HT-29 (cell line): ENCODE results near the gene SPRED2. TPM values are rescaled to one million over a fixed set of nuclear protein-coding genes. Genes with fewer than 3 reads are reported as not detected.

Experiments
- DNase-seq: peaks from one replicate; pipeline ENCODE4 v3.0.0-alpha.2; 2015; ENCODE audit warnings: low spot score
- total RNA-seq: library from RNA; depleted of rRNA; stranded (reverse); fragments of >200 nt; shearing (Covaris generic); gene quantifications from 2 replicates; pipeline ENCODE4 v1.2.3, GENCODE V29; 2014

SPRED2 gene
- total RNA-seq, 1 experiment from 2014 or later, result 18.1 TPM

GRCh38 chr2:65366595-65367125 lies 65.7 kb downstream of the SPRED2 start:
- peak; percentile 94 for DNase-seq

- no peak for DNase-seq
These were observed 67.2 kb downstream of the SPRED2 start for GRCh38 chr2:65364986-65365733.

- DNase-seq, result no peak
These were observed 68.3 kb downstream of the SPRED2 start for GRCh38 chr2:65363879-65364666.

- DNase-seq, result no peak
These were observed 70.8 kb downstream of the SPRED2 start for GRCh38 chr2:65361623-65362022.

- no peak for DNase-seq
These were observed 72.0 kb downstream of the SPRED2 start for GRCh38 chr2:65360441-65360840.

- no peak for DNase-seq
These were observed 73.6 kb downstream of the SPRED2 start for GRCh38 chr2:65358678-65359400.

- DNase-seq, result no peak
These were observed 74.5 kb downstream of the SPRED2 start for GRCh38 chr2:65357959-65358294.

GRCh38 chr2:65357095-65357958 lies 75.1 kb downstream of the SPRED2 start:
- DNase-seq, result no peak

- DNase-seq, result no peak
These were observed 77.1 kb downstream of the SPRED2 start for GRCh38 chr2:65355186-65355831.

GRCh38 chr2:65354773-65355172 lies 77.6 kb downstream of the SPRED2 start:
- DNase-seq, result no peak

GRCh38 chr2:65353927-65354326 lies 78.5 kb downstream of the SPRED2 start:
- DNase-seq, result no peak

- DNase-seq, result no peak
These were observed 79.4 kb downstream of the SPRED2 start for GRCh38 chr2:65353046-65353445.

- DNase-seq, result no peak
These were observed 80.3 kb downstream of the SPRED2 start for GRCh38 chr2:65351948-65352595.

- no peak for DNase-seq
These were observed 81.0 kb downstream of the SPRED2 start for GRCh38 chr2:65351234-65351947.

- DNase-seq, result peak; percentile 44
These were observed 81.7 kb downstream of the SPRED2 start for GRCh38 chr2:65350651-65351056.

GRCh38 chr2:65349863-65350262 lies 82.5 kb downstream of the SPRED2 start:
- peak; percentile 83 for DNase-seq

GRCh38 chr2:65347913-65348312 lies 84.5 kb downstream of the SPRED2 start:
- no peak for DNase-seq

GRCh38 chr2:65345631-65346030 lies 86.8 kb downstream of the SPRED2 start:
- no peak for DNase-seq

- no peak for DNase-seq
These were observed 87.7 kb downstream of the SPRED2 start for GRCh38 chr2:65344689-65345088.
